ENCODE data around the gene TPX2.

The TPX2 gene

DNA sequence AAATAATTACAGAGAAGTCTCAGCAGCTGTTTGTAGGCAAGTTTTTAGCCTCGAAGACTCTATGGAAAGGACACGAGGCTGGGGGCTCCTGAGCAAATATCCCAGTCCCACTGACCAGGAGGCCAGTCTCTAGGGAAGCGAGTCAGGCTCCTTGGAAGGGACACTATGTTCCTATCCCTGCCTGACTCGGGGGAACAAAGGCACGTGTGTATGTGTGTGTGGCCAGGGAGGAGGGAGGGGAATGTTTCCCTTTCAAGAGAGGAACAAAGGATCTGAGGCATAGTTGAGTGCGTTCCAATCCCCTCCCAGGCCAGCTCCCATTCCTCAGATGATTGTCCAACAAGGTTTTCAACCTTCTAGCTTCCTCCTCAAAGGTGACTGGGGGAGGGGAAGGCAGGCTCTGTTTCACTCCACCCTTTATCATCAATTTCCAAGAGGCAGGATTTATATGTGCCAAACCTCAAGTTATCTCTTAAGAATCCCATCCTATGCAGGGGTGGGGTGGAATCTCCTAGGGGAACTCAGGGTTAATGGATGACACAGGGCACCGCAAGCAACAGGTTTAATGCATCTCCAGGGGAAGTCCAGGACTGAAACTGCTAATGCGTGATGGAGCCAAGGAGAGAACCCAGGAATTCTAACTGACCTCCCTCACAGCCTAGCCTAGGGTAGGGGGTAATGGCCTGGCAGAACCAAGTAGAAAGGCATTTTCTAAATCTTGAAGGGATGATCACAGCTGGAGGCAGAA, 26.4 kb upstream of the TPX2 start:
- DNase-seq (no peak), ATAC-seq (no peak)
- H3K27ac Mint-ChIP-seq, result peak overlapping the region; percentile 98 to 99
- no peaks in the 10 kb centered on the region for H3K9me3 Mint-ChIP-seq
- peaks cover 94% of the 10 kb centered on the region for H3K4me1 Mint-ChIP-seq
- H3K27me3 Mint-ChIP-seq, result no peaks in the 10 kb centered on the region
- H3K4me3 Mint-ChIP-seq, result peak overlapping the region; percentile 81 to 91

DNA sequence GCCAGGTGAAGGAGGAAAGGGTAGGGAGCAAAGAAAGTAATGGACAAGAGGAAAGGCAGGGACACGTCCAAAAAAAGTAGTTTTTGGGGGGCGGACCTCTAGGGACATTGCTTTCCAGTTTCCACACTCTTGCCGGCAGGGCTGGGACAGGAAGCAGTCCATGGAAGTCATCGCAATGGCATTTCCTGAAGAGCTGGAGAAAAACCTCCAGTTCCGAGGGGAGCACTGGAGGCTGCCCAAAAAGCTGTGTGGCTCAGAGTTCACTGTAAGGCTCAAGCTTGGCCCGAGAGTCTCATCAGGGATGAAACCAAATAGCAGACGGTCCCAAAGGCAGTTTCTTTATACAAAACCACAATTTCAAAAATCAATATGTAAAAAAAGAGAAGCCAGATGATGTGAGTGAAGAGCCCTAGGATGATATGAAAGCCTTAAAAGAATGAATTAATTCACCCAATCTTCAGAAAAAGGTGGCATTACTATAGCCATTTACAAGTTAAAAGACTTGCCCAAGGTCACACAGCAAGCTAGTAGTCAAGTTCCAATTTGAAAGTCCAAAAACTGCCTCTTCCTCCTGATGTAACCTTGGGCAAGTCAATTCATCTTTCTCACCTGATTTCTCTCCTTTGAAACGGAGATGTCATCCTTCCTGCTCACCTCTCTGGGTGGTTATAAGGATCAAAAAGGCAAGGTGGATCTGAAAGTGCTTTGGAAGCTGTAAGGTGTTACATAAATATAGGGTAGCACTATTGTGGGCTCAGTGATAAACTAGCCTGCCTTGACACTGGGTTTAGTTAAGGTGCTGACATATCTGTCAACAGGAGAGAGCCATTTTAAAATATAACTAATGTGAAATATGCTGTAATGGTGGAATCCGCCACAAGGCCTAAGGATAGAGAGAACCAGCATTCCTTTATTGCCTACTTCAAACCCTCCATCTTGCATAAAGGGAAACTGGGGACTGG, 25.5 kb upstream of the TPX2 start:
- Mint-ChIP-seq H3K9me3 (no peaks in the 10 kb centered on the region), H3K27ac (peak overlapping the region; percentile 98 to 99), H3K27me3 (no peaks in the 10 kb centered on the region), H3K4me1 (peaks cover 86% of the 10 kb centered on the region), H3K4me3 (peak overlapping the region; percentile 91 to 99)
- no peak for DNase-seq
- ATAC-seq, result no peak

DNA sequence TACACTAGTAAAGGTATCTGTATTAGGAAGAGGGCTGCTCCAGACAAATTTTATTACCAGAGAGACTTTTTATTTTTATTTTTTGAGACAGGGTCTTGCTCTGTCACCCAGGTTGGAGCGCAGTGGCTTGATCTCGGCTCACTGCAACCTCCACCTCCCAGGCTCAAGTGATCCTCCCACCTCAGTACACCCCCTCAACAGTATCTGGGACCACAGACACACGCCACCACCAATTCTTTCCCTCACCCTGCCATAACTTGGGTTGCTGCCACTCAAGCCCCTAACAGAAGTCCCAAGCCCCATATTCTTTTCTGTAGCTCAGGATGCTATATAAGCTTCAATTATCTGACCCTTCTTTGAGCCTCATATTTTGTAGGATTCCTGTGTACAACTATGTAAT, 23.3 kb upstream of the TPX2 start:
- Mint-ChIP-seq H3K9me3 (no peaks in the 10 kb centered on the region), H3K4me1 (peaks cover 65% of the 10 kb centered on the region), H3K27me3 (no peaks in the 10 kb centered on the region), H3K4me3 (peak overlapping the region; percentile 91 to 99), H3K27ac (peak overlapping the region; percentile 91 to 93)
- ATAC-seq (no peak), DNase-seq (peak in 1 of 2 donors; percentile 22)

- Mint-ChIP-seq H3K9me3 (no peaks in the 10 kb centered on the region), H3K27me3 (no peaks in the 10 kb centered on the region), H3K4me1 (peaks cover 59% of the 10 kb centered on the region), H3K27ac (peak overlapping the region; percentile 94 to 96), H3K4me3 (peak overlapping the region; percentile 91 to 99)
- DNase-seq, result no peak
- ATAC-seq, result no peak
Observed at GRCh38 chr20:31716351-31716750, 22.7 kb upstream of the TPX2 start.

- H3K4me3 Mint-ChIP-seq, result peak overlapping the region; percentile 91 to 99
- peaks cover 53% of the 10 kb centered on the region for H3K4me1 Mint-ChIP-seq
- ATAC-seq, result peak; percentile 47
- DNase-seq, result no peak
- no peaks in the 10 kb centered on the region for H3K9me3 Mint-ChIP-seq
- H3K27ac Mint-ChIP-seq, result peak overlapping the region; percentile 94 to 96
- H3K27me3 Mint-ChIP-seq, result no peaks in the 10 kb centered on the region
Observed at GRCh38 chr20:31716818-31717477, 22.1 kb upstream of the TPX2 start.

DNA sequence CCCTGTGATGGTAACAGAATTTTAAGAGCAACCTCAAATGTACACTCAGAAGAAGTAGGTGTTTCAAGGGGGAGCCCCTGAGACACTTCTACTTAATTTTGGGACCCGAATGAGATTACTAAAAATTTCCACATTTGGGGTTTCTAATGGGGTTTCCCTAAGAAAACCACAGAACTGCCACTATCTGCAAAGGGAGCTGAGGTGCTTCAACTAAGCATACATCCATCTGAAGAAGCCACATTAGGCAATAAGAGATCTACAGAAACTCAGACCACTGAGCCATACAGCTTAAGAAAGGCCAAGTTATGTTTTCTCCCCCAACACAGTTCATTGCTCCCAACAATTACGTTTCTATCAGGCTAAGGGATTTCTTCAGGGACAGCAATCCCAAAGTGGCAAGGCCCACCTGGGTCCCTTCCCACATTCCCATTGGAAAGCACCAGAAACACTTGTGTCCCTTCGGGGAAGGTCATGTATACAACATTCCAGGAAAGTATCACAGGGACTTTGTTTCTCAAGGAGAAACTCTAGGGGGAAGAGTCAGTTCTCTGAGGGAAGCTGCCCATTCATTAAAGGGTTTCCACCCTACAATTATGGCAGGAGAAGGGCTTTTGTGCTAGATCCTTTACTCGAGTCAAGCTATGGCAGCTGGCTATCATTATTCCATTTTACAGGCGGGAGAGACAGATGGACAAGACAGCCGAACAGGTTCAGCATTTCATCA, 21.4 kb upstream of the TPX2 start:
- Mint-ChIP-seq H3K27ac (peak overlapping the region; percentile 94 to 96), H3K4me3 (peak overlapping the region; percentile 91 to 99), H3K27me3 (no peaks in the 10 kb centered on the region), H3K9me3 (no peaks in the 10 kb centered on the region), H3K4me1 (peaks cover 47% of the 10 kb centered on the region)
- ATAC-seq (peak; percentile 74), DNase-seq (peak; percentile 52 to 62)

DNA sequence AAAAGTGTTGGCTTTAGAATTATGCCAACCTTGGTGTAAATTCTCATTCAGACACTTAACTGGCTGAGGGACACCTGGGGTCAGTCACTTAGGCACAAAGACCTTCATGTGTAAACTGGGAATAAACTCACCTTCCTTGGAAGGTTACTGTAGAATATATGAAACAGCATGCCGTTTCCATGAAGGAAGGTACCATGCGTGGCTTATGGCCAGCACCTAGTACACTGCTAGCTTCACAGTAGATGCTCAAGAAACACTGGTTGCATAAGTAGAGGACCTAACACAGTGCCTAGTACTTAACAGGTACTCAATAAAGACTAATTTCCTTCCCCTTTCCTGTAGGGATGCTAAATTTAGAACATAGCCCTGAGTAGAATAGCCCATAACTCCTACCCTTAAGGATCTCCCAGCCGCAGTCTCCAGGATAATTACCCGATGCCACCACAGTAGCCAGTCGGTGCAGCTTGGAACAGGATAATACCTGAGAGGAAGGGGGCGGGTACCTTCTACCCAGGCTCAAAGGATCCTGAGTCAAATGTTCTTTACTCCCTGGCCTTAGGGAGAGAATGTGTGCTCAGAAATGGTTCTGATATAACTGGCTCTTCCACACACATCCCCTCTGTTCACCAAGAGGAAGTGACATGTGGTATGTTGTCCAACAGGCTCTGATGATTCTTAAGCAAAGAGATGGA, 20.0 kb upstream of the TPX2 start:
- peak overlapping the region; percentile 91 to 99 for H3K4me3 Mint-ChIP-seq
- H3K9me3 Mint-ChIP-seq, result no peaks in the 10 kb centered on the region
- peaks cover 37% of the 10 kb centered on the region for H3K4me1 Mint-ChIP-seq
- DNase-seq (no peak), ATAC-seq (no peak)
- no peaks in the 10 kb centered on the region for H3K27me3 Mint-ChIP-seq
- H3K27ac Mint-ChIP-seq, result peak overlapping the region in 1 of 2 donors; percentile 59

DNA sequence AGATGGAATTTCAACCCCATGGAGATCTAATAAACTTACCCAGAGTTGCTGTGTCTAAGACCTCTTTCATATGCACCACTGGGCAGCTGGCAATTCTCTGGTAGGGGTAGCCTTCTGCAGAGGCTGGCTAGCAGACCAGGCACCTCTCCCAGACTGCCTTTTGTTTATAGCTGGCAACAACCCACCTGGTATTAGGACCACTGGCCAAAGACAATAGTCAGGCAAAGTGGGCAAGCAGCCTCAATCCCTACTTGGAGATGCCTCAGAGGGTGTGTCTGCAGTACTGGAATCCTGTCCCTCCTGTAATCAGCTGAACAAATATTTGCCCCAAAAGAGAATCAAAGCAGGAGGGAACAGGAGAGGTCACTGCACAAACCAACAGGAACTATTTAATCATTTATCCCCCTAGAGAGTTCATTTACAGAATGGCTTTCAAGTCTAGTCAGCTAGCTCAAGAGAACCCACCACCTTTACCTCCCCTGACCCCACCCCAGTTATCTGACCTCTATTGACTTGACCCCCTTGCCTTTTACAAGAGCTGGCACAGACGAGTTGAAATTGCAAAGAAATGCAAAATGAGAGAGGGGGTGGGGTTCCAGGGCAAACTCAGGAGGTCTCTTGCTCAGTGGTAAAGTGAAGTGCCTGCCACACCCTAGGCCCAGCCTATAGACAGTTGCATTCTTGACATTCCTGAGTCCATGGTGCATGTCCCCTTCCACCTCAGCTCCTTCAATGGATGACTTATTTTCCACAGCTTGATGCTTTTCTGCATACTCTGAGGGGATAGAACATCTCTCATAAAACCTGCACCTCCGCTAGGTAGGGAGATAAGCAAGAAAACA, 19.2 kb upstream of the TPX2 start:
- peak overlapping the region; percentile 91 to 99 for H3K4me3 Mint-ChIP-seq
- no peak for ATAC-seq
- peaks cover 34% of the 10 kb centered on the region for H3K4me1 Mint-ChIP-seq
- H3K27ac Mint-ChIP-seq, result peak overlapping the region; percentile 59 to 97
- no peaks in the 10 kb centered on the region for H3K9me3 Mint-ChIP-seq
- H3K27me3 Mint-ChIP-seq, result no peaks in the 10 kb centered on the region
- no peak for DNase-seq

GRCh38 chr20:31720486-31721407, 18.3 kb upstream of the TPX2 start:
- H3K27me3 Mint-ChIP-seq, result no peaks in the 10 kb centered on the region
- no peaks in the 10 kb centered on the region for H3K9me3 Mint-ChIP-seq
- peak overlapping the region; percentile 91 to 99 for H3K4me3 Mint-ChIP-seq
- peaks cover 25% of the 10 kb centered on the region for H3K4me1 Mint-ChIP-seq
- DNase-seq, result peak; percentile 35 to 48
- H3K27ac Mint-ChIP-seq, result peak overlapping the region; percentile 97 to 99
- no peak for ATAC-seq

DNA sequence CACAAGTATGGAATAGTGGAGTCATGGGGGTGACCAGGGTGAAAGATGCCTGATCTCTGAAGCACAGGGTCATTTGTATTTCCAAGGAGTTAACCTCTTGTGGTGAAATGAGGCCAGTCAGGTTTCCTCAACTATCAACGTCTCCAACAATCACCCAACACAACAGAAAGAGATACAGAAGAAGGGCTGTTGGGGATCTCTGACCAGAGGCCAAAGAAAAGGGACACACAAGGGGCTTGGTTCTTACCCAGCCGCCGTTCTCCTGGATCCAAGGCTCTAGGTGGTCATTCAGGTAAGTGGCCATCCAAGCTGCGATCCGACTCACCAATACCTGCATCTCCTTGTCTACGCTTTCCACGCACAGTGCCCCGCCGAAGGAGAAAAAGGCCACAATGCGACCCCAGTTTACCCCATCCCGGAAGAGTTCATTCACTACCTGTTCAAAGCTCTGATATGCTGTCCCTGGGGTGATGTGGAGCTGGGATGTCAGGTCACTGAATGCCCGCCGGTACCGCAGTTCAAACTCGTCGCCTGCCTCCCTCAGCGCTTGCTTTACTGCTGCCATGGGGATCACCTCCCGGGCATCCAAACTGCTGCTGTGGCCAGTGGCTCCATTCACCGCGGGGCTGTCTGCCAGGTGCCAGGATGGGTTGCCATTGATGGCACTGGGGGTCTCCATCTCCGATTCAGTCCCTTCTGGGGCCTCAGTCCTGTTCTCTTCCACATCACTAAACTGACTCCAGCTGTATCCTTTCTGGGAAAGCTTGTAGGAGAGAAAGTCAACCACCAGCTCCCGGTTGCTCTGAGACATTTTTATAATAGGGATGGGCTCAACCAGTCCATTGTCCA, 17.5 kb upstream of the TPX2 start:
- ATAC-seq, result no peak
- Mint-ChIP-seq H3K27me3 (no peaks in the 10 kb centered on the region), H3K9me3 (no peaks in the 10 kb centered on the region), H3K4me1 (peaks cover 16% of the 10 kb centered on the region), H3K4me3 (peak overlapping the region; percentile 91 to 99), H3K27ac (peak overlapping the region; percentile 97 to 99)
- peak; percentile 28 to 48 for DNase-seq

- peak; percentile 56 for ATAC-seq
- Mint-ChIP-seq H3K27ac (peak within 1 kb of the TSS; percentile 97 to 99), H3K27me3 (no peaks in the 10 kb centered on the region), H3K9me3 (no peaks in the 10 kb centered on the region), H3K4me1 (peaks cover 12% of the 10 kb centered on the region), H3K4me3 (peak within 1 kb of the TSS; percentile 91 to 99)
- DNase-seq, result peak; percentile 82 to 89
Observed at GRCh38 chr20:31722257-31723068, 16.6 kb upstream of the TPX2 start, which contains the start of gene BCL2L1. Gene BCL2L1 (minus strand): TSS chr20:31722868. CDS start chr20:31722218, 650 bp downstream.

DNA sequence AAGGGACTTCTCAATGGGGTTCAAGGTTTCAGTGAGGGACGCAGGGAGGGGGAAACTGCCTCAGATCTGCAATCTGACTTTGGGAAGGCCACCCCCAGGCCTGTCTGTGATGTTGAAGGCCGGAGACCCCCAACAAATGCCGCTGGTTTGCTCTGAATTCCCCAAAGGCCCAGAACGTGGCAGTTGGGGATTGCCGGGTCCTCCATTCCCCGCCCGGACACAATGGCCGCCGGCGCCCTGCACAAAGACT, 16.1 kb upstream of the TPX2 start:
- Mint-ChIP-seq H3K4me1 (peaks cover 16% of the 10 kb centered on the region), H3K27me3 (no peaks in the 10 kb centered on the region)
- ATAC-seq, result no peak

More for the DNA sequence above, 16.1 kb upstream of the TPX2 start:
- H3K9me3 Mint-ChIP-seq, result no peaks in the 10 kb centered on the region
- peak overlapping the region; percentile 97 to 99 for H3K27ac Mint-ChIP-seq
- peak overlapping the region; percentile 91 to 99 for H3K4me3 Mint-ChIP-seq
- no peak for DNase-seq

Data from stimulated activated naive CD8-positive, alpha-beta T cell treated with anti-CD3 and anti-CD28 coated beads, Interleukin-15, amount 100 ng/mL, for 72 hours (primary cell).